MCF 10A (cell line): ENCODE data around the gene IKZF1. TPM values are rescaled to one million over a fixed set of nuclear protein-coding genes. Genes with fewer than 3 reads are reported as not detected.

Experiments used
- BruUV-seq: library from RNA; stranded (reverse); fragments of 400-500 nt; replicated peaks from 2 replicates; lab custom pipeline; 2021; lab: Mats Ljungman, UMichigan
- CTCF ChIA-PET: fragments of 300-600 bp; sonication (Branson Sonifier 250); formaldehyde crosslinking; extraction: SDS; loops from one replicate; lab custom pipeline; 2021; ENCODE audit warnings: antibody characterized with exemption, inconsistent platforms; lab: Yijun Ruan, JAX
- POLR2A ChIA-PET: fragments of 300-600, 350-650 bp; sonication (Branson Sonifier 250); formaldehyde crosslinking; extraction: SDS; loops from one replicate; lab custom pipeline; 2020; ENCODE audit warnings: antibody characterized with exemption, inconsistent platforms; lab: Yijun Ruan, JAX
- DNase-seq: peaks from one replicate; pipeline ENCODE4 v3.0.0-alpha.2; 2018; ENCODE audit not compliant: unreplicated experiment
- H3K27ac Mint-ChIP-seq: one replicate; pipeline ENCODE4 v1.8.0; 2022; ENCODE audit warnings: mild to moderate bottlenecking, low read depth, mixed read lengths; ENCODE audit not compliant: unreplicated experiment
- H3K27me3 Mint-ChIP-seq: one replicate; pipeline ENCODE4 v1.8.0; 2022; ENCODE audit warnings: mixed read lengths; ENCODE audit not compliant: insufficient read depth, unreplicated experiment
- H3K36me3 Mint-ChIP-seq: one replicate; pipeline ENCODE4 v1.8.0; 2022; ENCODE audit warnings: mild to moderate bottlenecking, moderate library complexity, mixed read lengths; ENCODE audit not compliant: insufficient read depth, unreplicated experiment
- H3K4me1 Mint-ChIP-seq: one replicate; pipeline ENCODE4 v1.8.0; 2022; ENCODE audit warnings: mixed read lengths; ENCODE audit not compliant: insufficient read depth, unreplicated experiment
- H3K4me3 Mint-ChIP-seq: one replicate; pipeline ENCODE4 v1.8.0; 2022; ENCODE audit warnings: mild to moderate bottlenecking, moderate library complexity, mixed read lengths; ENCODE audit not compliant: unreplicated experiment
- H3K9me3 Mint-ChIP-seq: one replicate; pipeline ENCODE4 v1.8.0; 2022; ENCODE audit warnings: mixed read lengths; ENCODE audit not compliant: unreplicated experiment
- CTCF ChIP-seq: fragments of 200-600 bp; IDR thresholded peaks from one replicate; pipeline ENCODE4 v1.8.0; 2022; ENCODE audit warnings: antibody characterized with exemption, mild to moderate bottlenecking; ENCODE audit not compliant: unreplicated experiment
- intact Hi-C: fragments of 100-400 bp; cut with micrococcal nuclease; formaldehyde crosslinking; loops from 2 replicates; pipeline ENCODE4 v1.14.1; 2022
- total RNA-seq: library from RNA; stranded (reverse); gene quantifications from 2 replicates; pipeline ENCODE4 v1.2.3, GENCODE V29; 2022

Gene IKZF1
- total RNA-seq, 1 experiment from 2014 or later, result not detected

GRCh38 chr7:50422858-50423257 is 118.3 kb downstream of the IKZF1 start:
- intact Hi-C loops, result no loop called here
- no TSS peak for BruUV-seq
- DNase-seq, result no peak

DNA sequence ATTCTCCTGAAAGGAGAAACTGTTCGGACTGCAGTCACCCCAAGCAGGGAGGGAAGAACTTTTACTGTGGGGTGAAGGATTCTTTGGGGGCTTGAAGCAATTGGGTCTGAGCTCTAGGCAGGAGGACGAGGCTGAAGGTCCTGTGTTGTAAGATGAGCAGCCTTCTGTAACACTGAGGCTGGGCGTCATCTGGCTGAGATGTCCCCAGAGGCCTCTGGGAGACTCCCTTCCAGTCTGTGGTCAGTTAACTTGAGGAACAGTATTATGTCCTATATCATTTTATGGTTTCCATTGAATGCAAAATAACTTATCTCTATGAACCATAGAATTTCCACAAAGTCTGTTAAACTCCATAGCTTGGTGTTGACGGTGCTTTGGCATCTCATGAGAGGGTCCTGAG is 119.3 kb downstream of the IKZF1 start:
- no peak for DNase-seq
- Mint-ChIP-seq H3K4me3 (no peak overlapping the region), H3K4me1 (no peaks in the 10 kb centered on the region), H3K36me3 (no peaks in the 10 kb centered on the region), H3K9me3 (no peaks in the 10 kb centered on the region), H3K27ac (no peak overlapping the region), H3K27me3 (no peaks in the 10 kb centered on the region)
- ChIA-PET CTCF (interaction anchor here (0.9 to 10.1 kb wide), 4 partner anchors 17 to 281 kb away, joined by 4 to 214 read pairs (median 4); no protein-coding TSS in a partner anchor), POLR2A (no interaction called here)
- no peak for TF ChIP-seq CTCF
- intact Hi-C loops, result no loop called here
- no TSS peak for BruUV-seq

More at GRCh38 chr7:50422858-50423257, 118.3 kb downstream of the IKZF1 start:
- Mint-ChIP-seq H3K27me3 (no peaks in the 10 kb centered on the region), H3K4me3 (no peak overlapping the region), H3K9me3 (no peaks in the 10 kb centered on the region), H3K4me1 (no peaks in the 10 kb centered on the region), H3K36me3 (no peaks in the 10 kb centered on the region), H3K27ac (no peak overlapping the region)
- POLR2A ChIA-PET, result no interaction called here
- no peak for TF ChIP-seq CTCF
- CTCF ChIA-PET, result interaction anchor here (0.6 to 10.1 kb wide), 7 partner anchors 9 to 718 kb away, joined by 3 to 214 read pairs (median 4); no protein-coding TSS in a partner anchor

GRCh38 chr7:50425318-50425717 is 120.8 kb downstream of the IKZF1 start:
- no peaks in the 10 kb centered on the region for H3K27me3 Mint-ChIP-seq
- no peak for DNase-seq

More at GRCh38 chr7:50425318-50425717, 120.8 kb downstream of the IKZF1 start:
- CTCF ChIA-PET, result interaction anchor here (0.6 to 1.6 kb wide), 4 partner anchors 9 to 1313 kb away, joined by 3 to 6 read pairs (median 4); no protein-coding TSS in a partner anchor
- Mint-ChIP-seq H3K27ac (no peak overlapping the region), H3K4me1 (no peaks in the 10 kb centered on the region), H3K36me3 (no peaks in the 10 kb centered on the region), H3K9me3 (no peaks in the 10 kb centered on the region), H3K4me3 (no peak overlapping the region)
- BruUV-seq, result no TSS peak
- intact Hi-C loops, result no loop called here
- TF ChIP-seq CTCF, result no peak
- POLR2A ChIA-PET, result no interaction called here
